Mesenchymal stem cell (in vitro differentiated cells and primary cell): ENCODE measurements around the gene HOXA3.
A peak's percentile ranks its signal among the peaks of the same experiment; 100 is the strongest.

Experiments
- DNase-seq: peaks from one replicate; pipeline ENCODE4 v3.0.0-alpha.2; 2013
- H2AFZ ChIP-seq: one replicate; pipeline ENCODE4 v1.6.1; 2013; ENCODE audit warnings: low read depth, mild to moderate bottlenecking, control low read depth, inconsistent platforms, low read length, moderate library complexity
- H2AK5ac ChIP-seq: 2 replicates; pipeline ENCODE4 v1.6.1; 2013; ENCODE audit warnings: low read length, moderate library complexity, mild to moderate bottlenecking, inconsistent platforms; ENCODE audit not compliant: severe bottlenecking
- H2BK120ac ChIP-seq: one replicate; pipeline ENCODE4 v1.6.1; 2013; ENCODE audit warnings: low read depth, mild to moderate bottlenecking, inconsistent platforms, low read length, moderate library complexity
- H2BK12ac ChIP-seq, 2 experiments: one replicate each; pipeline ENCODE4 v1.6.1; 2013; ENCODE audit warnings: inconsistent platforms in 2 of 2, low read length in 2 of 2, mild to moderate bottlenecking in 2 of 2, moderate library complexity in 2 of 2, control low read depth in 1 of 2
- H2BK15ac ChIP-seq: one replicate; pipeline ENCODE4 v1.6.1; 2013; ENCODE audit warnings: mild to moderate bottlenecking, low read depth, inconsistent platforms; ENCODE audit not compliant: poor library complexity, severe bottlenecking
- H2BK5ac ChIP-seq: 2 replicates; pipeline ENCODE4 v1.6.1; 2013; ENCODE audit warnings: low read depth, mild to moderate bottlenecking, low read length, control low read depth, inconsistent platforms; ENCODE audit not compliant: poor library complexity, severe bottlenecking
- H3K14ac ChIP-seq, 2 experiments: one replicate each; pipeline ENCODE4 v1.6.1; 2013; ENCODE audit warnings: inconsistent platforms in 2 of 2, low read length in 2 of 2, control low read depth in 1 of 2, mild to moderate bottlenecking in 1 of 2, moderate library complexity in 1 of 2
- H3K18ac ChIP-seq, 2 experiments: one replicate each; pipeline ENCODE4 v1.6.1; 2013; ENCODE audit warnings: inconsistent platforms in 2 of 2, low read length in 2 of 2, control low read depth in 1 of 2, low read depth in 1 of 2, mild to moderate bottlenecking in 1 of 2
- H3K23ac ChIP-seq, 2 experiments: one replicate each; pipeline ENCODE4 v1.6.1; 2013; ENCODE audit warnings: inconsistent platforms in 2 of 2, low read length in 2 of 2, mild to moderate bottlenecking in 2 of 2, moderate library complexity in 2 of 2, control low read depth in 1 of 2
- H3K27ac ChIP-seq: 2 replicates; pipeline ENCODE4 v1.5.1; 2013; ENCODE audit warnings: mild to moderate bottlenecking, moderate library complexity, low read length, control low read depth, inconsistent platforms; ENCODE audit not compliant: poor library complexity, severe bottlenecking
- H3K27me3 ChIP-seq, 2 experiments: 2 replicates each; pipeline versions ENCODE4 v1.6.1 to v1.7.0; 2013; ENCODE audit warnings: low read length in 2 of 2, mild to moderate bottlenecking in 2 of 2, moderate library complexity in 2 of 2, control low read depth in 1 of 2, inconsistent platforms in 1 of 2; ENCODE audit not compliant: control insufficient read depth in 1 of 2, insufficient read depth in 1 of 2
- H3K36me3 ChIP-seq, 2 experiments: 2 replicates each; pipeline versions ENCODE4 v1.6.1 to v1.7.0; 2013; ENCODE audit warnings: low read length in 2 of 2, control low read depth in 1 of 2, inconsistent platforms in 1 of 2, low read depth in 1 of 2, mild to moderate bottlenecking in 1 of 2; ENCODE audit not compliant: insufficient read depth in 2 of 2, control insufficient read depth in 1 of 2
- H3K4ac ChIP-seq, 2 experiments: one replicate each; pipeline ENCODE4 v1.6.1; 2013; ENCODE audit warnings: inconsistent platforms in 2 of 2, low read length in 2 of 2, mild to moderate bottlenecking in 2 of 2, moderate library complexity in 2 of 2, control low read depth in 1 of 2, low read depth in 1 of 2
- H3K4me1 ChIP-seq: 2 replicates; pipeline ENCODE4 v1.6.1; 2013; ENCODE audit warnings: low read depth, low read length, control low read depth; ENCODE audit not compliant: control insufficient read depth, insufficient read depth
- H3K4me2 ChIP-seq: 2 replicates; pipeline ENCODE4 v1.6.1; 2013; ENCODE audit warnings: low read length, mild to moderate bottlenecking, inconsistent platforms; ENCODE audit not compliant: poor library complexity, severe bottlenecking
- H3K4me3 ChIP-seq, 2 experiments: 2 replicates each; pipeline versions ENCODE4 v1.5.1 to v1.7.0; 2013; ENCODE audit warnings: low read length in 2 of 2, mild to moderate bottlenecking in 2 of 2, control low read depth in 1 of 2, low read depth in 1 of 2; ENCODE audit not compliant: insufficient read depth in 1 of 2
- H3K79me1 ChIP-seq: replicated peaks from 2 replicates; pipeline ENCODE4 v1.6.1; 2013; ENCODE audit warnings: mild to moderate bottlenecking, control low read depth, low read length, inconsistent platforms; ENCODE audit not compliant: poor library complexity, severe bottlenecking
- H3K9ac ChIP-seq: 2 replicates; pipeline ENCODE4 v1.7.0; 2013; ENCODE audit warnings: mild to moderate bottlenecking, low read length, moderate library complexity
- H3K9me3 ChIP-seq: 2 replicates; pipeline ENCODE4 v1.7.0; 2013; ENCODE audit warnings: mild to moderate bottlenecking, low read length; ENCODE audit not compliant: control insufficient read depth
- H4K8ac ChIP-seq: one replicate; pipeline ENCODE4 v1.6.1; 2013; ENCODE audit warnings: inconsistent platforms, mild to moderate bottlenecking, low read length, moderate library complexity
- H4K91ac ChIP-seq: one replicate; pipeline ENCODE4 v1.6.1; 2013; ENCODE audit warnings: mild to moderate bottlenecking, low read length, inconsistent platforms
- WGBS: methylation state at CpG from one replicate; pipeline ENCODE4 v1.1.7; 2013; ENCODE audit warnings: mixed read lengths; 5-methylcytosine and 5-hydroxymethylcytosine counted together

The HOXA3 gene

DNA sequence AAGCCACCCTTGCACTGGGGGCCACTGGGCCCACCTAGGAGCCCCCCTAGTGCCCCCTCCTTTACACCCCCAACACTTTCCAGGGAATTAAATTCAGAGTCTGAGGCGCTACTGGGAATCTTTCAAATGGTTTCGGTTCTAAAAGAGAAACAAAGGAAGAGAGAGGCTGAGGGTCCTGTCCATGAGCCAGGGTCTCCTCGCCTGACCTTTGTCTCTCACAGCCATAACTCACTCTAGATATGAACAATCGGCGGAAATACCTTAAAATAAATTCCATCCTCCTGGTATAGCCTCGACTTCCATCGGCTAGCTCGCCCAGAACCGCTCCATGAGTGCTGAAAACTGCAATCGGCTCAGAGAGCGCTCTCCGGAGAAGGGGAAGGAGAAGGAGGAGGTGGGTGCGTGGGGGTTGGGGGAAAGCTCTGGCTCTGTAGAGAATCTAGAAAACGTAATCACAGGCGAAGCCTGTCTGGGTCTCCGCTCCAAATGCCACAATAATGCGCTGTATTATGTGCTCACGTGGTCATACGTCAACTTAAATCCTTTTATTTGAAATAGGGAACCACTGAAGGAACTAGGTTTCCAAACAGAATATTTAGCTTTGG is 34.4 kb downstream of the HOXA3 start:
- Histone ChIP-seq H3K79me1 (no peaks in the 10 kb centered on the region), H2BK5ac (peak overlapping the region; percentile 77), H2AK5ac (peak overlapping the region; percentile 74), H3K4ac (no peak overlapping the region), H3K27me3 (no peaks in the 10 kb centered on the region), H4K8ac (no peak overlapping the region), H3K9me3 (no peaks in the 10 kb centered on the region), H3K4me3 (peak overlapping the region; percentile 67 to 69), H3K4me2 (peak overlapping the region; percentile 91), H3K9ac (peak overlapping the region; percentile 78), H3K4me1 (peaks cover 2% of the 10 kb centered on the region), H3K18ac (no peak overlapping the region), H3K14ac (no peak overlapping the region), H2AFZ (no peak overlapping the region), H3K27ac (peak overlapping the region; percentile 99), H3K36me3 (peaks cover 18 to 34% of the 10 kb centered on the region in 2 experiments), H2BK12ac (no peak overlapping the region), H3K23ac (no peak overlapping the region), H2BK15ac (no peak overlapping the region), H2BK120ac (no peak overlapping the region), H4K91ac (no peak overlapping the region)
- peak; percentile 29 for DNase-seq
- WGBS: 20% methylated on average over 15 of the region's 19 CpGs

DNA sequence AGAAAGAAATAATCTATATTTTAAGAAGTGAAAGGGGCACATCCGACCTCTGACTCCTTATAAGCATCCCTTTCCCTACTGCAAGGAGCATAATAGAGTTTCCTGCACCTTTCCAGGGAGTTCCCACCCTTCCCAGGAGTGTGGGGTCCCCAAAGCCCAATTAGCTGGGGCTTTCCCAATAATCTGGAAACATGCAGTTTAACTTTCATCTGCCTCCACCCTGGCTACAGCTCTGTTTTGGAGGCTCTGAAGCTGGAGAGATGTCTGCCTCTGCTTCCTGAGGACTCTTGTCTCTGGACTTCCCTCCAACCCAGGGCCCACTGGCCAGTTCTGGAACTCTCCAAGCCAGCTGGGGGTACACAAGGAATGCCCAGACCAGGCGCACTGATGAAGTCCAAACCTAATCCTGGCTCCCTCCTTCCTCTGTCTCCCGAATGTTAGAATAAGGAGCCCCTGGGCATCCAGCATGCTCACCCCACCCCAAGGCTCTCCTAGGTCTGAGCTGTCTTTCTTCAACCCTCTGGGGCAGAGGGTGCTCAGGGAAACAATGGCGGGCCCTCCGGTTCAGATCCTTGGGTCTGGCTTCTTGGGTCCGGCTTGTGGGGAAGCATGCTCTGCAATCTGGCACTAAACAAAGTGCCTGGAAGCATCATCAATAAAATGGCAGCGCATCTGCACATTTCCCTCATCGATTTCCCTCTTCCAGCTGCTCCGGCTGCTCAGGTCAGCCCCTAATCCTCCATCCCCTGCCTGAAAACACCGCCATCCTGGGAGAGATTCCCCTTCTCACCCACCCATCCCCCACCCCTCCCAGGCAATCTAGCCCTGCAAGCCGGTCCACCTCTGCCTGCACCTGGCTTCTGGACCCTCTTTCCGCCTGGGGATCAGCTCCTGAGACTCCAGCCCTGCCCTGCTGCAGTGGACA is 35.2 kb downstream of the HOXA3 start:
- no peak overlapping the region for H2AFZ ChIP-seq
- peak overlapping the region; percentile 67 to 69 for H3K4me3 ChIP-seq
- no peaks in the 10 kb centered on the region for H3K79me1 ChIP-seq
- H3K23ac ChIP-seq: peak overlapping the region in 1 of 2 experiments; percentile 1
- no peak overlapping the region for H4K8ac ChIP-seq
- peak overlapping the region; percentile 78 for H3K9ac ChIP-seq
- peaks cover 15 to 26% of the 10 kb centered on the region in 2 experiments for H3K36me3 ChIP-seq
- H2BK120ac ChIP-seq: no peak overlapping the region
- no peak overlapping the region for H4K91ac ChIP-seq
- H3K27ac ChIP-seq: peak overlapping the region; percentile 99
- no peak overlapping the region for H2BK15ac ChIP-seq
- peaks cover 2% of the 10 kb centered on the region for H3K4me1 ChIP-seq
- no peaks in the 10 kb centered on the region for H3K27me3 ChIP-seq
- H2BK5ac ChIP-seq: peak overlapping the region; percentile 77
- H3K4ac ChIP-seq: no peak overlapping the region
- WGBS: 40% methylated on average over 12 of the region's 12 CpGs
- no peak overlapping the region for H3K18ac ChIP-seq
- peak overlapping the region; percentile 86 for H2AK5ac ChIP-seq
- no peaks in the 10 kb centered on the region for H3K9me3 ChIP-seq
- H3K14ac ChIP-seq: no peak overlapping the region
- no peak for DNase-seq
- H3K4me2 ChIP-seq: peak overlapping the region; percentile 91
- H2BK12ac ChIP-seq: no peak overlapping the region

GRCh38 chr7:27116031-27116961 is 36.1 kb downstream of the HOXA3 start:
- Histone ChIP-seq H3K4me2 (peak overlapping the region; percentile 91), H2BK5ac (peak overlapping the region; percentile 96), H3K27me3 (no peaks in the 10 kb centered on the region), H2BK120ac (no peak overlapping the region), H3K27ac (peak overlapping the region; percentile 99), H2AFZ (no peak overlapping the region), H3K14ac (no peak overlapping the region), H2BK12ac (no peak overlapping the region), H2BK15ac (no peak overlapping the region), H3K9ac (peak overlapping the region; percentile 78), H3K79me1 (no peaks in the 10 kb centered on the region), H4K8ac (no peak overlapping the region), H4K91ac (no peak overlapping the region), H3K4me3 (peak overlapping the region; percentile 60 to 69), H2AK5ac (peak overlapping the region; percentile 86), H3K36me3 (peaks cover 15 to 17% of the 10 kb centered on the region in 2 experiments), H3K4ac (no peak overlapping the region), H3K18ac (no peak overlapping the region), H3K9me3 (no peaks in the 10 kb centered on the region), H3K4me1 (peaks cover 2% of the 10 kb centered on the region), H3K23ac (no peak overlapping the region)
- DNase-seq: no peak
- WGBS: 32% methylated on average over 17 of the region's 20 CpGs
